Renal cortical epithelial cell (primary cell): ENCODE results near the gene VAC14. TPM values are rescaled to one million over a fixed set of nuclear protein-coding genes. Genes with fewer than 3 reads are reported as not detected.
"Not testable (repeated sequence)": the region's sequence is repeated elsewhere in the genome, so short reads cannot be mapped to it uniquely, and the experiment has no call there.

Experiments
- DNase-seq: peaks from one replicate; pipeline ENCODE4 v3.0.0-alpha.2; 2011; ENCODE audit warnings: low read depth
- total RNA-seq: library from RNA; depleted of rRNA; stranded (reverse); fragments of >200 nt; gene quantifications from 2 replicates; pipeline ENCODE4 v1.2.3, GENCODE V29; 2014

The VAC14 gene
- total RNA-seq, 1 donor from 2014 or later = 30.3 TPM

DNA sequence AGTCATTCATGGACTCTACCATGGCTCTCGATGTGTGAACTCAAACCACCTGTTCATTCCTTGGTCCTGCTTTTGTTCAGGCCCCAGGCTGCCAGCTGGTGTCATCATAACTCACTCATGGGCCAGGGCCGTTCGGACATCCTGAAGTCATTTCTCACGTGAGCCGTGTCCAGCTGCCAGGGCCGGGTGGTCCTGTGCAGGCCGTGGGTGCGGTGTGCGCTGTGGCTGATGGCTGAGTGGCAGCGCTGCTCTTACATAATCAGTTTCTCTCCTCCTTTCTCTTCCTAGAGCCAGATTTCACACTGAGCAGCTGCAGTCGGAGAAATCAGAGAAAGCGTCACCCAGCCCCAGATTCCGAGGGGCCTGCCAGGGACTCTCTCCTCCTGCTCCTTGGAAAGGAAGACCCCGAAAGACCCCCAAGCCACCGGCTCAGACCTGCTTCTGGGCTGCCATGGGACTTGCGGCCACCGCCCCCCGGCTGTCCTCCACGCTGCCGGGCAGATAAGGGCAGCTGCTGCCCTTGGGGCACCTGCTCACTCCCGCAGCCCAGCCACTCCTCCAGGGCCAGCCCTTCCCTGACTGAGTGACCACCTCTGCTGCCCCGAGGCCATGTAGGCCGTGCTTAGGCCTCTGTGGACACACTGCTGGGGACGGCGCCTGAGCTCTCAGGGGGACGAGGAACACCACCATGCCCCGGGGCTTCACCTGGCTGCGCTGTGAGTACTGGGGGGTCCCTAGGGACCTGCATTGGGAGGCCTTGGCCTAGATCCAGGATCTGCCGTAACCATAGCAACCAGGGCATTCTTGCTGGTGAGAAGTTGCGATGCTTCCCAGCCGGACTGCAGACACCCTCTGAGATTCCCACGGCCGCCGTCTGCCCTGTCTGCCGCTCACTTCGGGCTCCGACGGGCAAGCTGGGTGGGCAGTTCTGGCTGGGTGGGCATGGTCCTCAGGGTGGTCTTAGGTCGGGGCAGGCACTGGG, 154.4 kb downstream of the VAC14 start, which contains the start of gene IL34:
Gene IL34 (plus strand): TSS at position 300 of the 982 bp plus-strand sequence. CDS start 389 bp downstream, at position 689.
- no peak for DNase-seq

GRCh38 chr16:70644763-70645597, 156.0 kb downstream of the VAC14 start:
- DNase-seq = no peak

DNA sequence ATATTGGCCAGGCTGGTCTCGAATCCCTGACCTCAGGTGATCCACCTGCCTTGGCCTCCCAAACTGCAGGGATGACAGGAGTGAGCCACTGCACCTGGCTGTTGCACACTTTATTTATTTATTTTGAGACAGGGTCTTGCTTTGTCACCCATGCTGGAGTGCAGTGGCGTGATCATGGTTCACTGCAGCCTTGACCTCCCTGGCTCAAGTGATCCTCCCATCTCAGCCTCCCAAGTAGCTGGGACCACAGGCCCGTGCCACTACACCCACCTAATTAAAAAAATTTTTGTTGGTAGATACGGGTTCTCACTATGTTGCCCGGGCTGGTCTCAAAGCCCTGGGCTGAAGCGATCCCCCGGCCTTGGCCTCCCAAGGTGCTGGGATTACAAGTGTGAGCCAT, 157.7 kb downstream of the VAC14 start:
- DNase-seq = not testable (repeated sequence)

- no peak for DNase-seq
Measured at GRCh38 chr16:70642633-70643032, 158.3 kb downstream of the VAC14 start.

- DNase-seq = no peak
Measured at GRCh38 chr16:70638814-70639792, 161.9 kb downstream of the VAC14 start.

Other genes with a start within 250 kb of the VAC14 start
- 0.60 and 0.69 TPM in 2 replicates for gene IL34, start 154.6 kb downstream of the VAC14 start, total RNA-seq
- 9.7 and 33.2 TPM in 2 replicates for gene MTSS2, start 115.1 kb downstream of the VAC14 start, total RNA-seq